HG02852 (cell line): ENCODE data around the gene LPIN3.

Source experiments
- ATAC-seq: cut with Tn5 transposase; IDR thresholded peaks from one replicate; pipeline ENCODE4 v1.9.1; 2021; ENCODE audit warnings: mild to moderate bottlenecking, moderate library complexity; ENCODE audit not compliant: unreplicated experiment

LPIN3 gene

DNA sequence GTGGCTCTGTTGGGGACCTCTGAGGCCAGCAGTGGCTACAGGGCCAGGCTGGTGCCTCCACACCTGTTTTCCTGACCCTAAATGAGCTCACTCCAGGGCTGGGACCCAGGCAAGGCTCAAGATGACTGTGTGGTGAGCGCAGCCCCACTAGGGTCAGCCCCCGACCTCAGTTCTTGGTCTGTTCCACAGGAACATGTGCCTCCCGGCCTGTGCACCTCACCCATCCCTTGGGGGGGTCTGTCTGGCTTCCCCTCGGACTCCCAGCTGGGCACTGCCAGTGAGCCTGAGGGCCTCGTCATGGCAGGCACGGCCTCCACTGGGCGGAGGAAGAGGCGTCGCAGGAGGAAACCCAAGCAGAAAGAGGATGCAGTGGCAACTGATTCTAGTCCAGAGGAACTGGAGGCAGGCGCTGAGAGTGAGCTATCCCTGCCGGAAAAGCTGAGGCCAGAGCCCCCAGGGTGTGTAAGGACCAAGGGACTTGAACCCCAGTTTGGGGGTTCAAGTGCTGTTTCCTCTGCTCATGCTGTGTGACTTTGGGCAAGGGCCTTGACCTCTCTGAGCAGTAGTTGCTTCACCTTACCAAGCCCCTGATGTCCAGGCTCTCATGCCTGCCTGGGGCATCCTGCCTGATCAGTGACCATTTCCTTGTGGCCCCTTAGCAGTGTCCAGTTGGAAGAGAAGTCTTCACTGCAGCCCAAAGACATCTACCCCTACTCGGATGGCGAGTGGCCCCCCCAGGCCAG, 8.0 kb downstream of the LPIN3 start:
- ATAC-seq, result no peak

- ATAC-seq, result no peak
Observed at GRCh38 chr20:41349266-41349665, 8.6 kb downstream of the LPIN3 start.

GRCh38 chr20:41349943-41350342, 9.3 kb downstream of the LPIN3 start:
- no peak for ATAC-seq

DNA sequence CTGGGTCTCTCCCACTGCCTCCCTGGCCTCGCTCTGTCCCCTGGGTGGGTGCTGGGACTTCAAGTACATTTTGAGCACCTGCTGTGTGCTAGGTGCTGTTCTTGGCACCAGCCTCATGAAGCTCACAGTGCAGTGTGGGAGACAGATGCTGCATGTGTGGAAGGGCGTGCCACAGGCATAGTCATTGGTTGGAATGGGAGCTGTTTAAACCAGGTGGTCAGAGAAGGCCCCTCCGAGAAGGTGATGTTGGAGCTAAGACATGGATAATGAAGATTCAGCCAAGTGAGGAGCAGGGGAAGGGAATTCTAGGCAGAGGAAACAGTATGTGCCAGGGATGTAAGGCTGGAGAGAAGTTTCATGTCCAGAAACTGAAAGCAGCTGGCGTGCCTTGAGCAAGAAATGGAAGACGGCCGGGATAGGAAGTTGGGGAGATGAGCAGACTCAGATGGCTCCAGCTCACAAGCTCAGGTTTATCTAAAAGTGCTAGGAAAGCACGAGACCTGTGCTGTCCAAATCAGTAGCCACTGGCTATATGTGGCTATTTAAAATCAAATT, 9.9 kb downstream of the LPIN3 start:
- no peak for ATAC-seq

- ATAC-seq, result no peak
Observed at GRCh38 chr20:41352106-41352505, 11.5 kb downstream of the LPIN3 start.

DNA sequence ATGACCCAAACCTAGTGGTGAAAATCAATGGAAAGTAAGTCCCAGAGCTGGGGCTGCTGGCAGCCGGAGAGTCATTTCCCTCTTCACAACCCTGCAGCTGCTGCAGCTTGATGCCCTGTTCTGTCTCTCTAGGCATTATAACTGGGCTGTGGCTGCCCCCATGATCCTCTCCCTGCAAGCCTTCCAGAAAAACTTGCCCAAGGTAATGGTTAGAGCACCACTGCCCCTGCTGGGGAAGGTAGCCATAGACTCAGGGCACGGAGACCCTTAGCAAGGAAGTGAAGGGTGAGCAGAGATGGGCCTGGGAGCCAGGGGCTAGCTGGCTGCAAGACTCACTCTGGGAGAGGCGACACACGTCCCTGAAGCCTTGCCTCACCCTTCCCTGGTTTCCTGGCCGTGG, 12.0 kb downstream of the LPIN3 start:
- no peak for ATAC-seq

GRCh38 chr20:41353530-41353929, 12.9 kb downstream of the LPIN3 start:
- no peak for ATAC-seq

- ATAC-seq, result no peak
Observed at GRCh38 chr20:41355192-41355591, 14.6 kb downstream of the LPIN3 start.

GRCh38 chr20:41355598-41356203, 15.1 kb downstream of the LPIN3 start:
- no peak for ATAC-seq

GRCh38 chr20:41356951-41357350, 16.3 kb downstream of the LPIN3 start:
- no peak for ATAC-seq

- no peak for ATAC-seq
Observed at GRCh38 chr20:41357424-41358163, 17.0 kb downstream of the LPIN3 start.

GRCh38 chr20:41358230-41358629, 17.6 kb downstream of the LPIN3 start:
- ATAC-seq, result no peak

DNA sequence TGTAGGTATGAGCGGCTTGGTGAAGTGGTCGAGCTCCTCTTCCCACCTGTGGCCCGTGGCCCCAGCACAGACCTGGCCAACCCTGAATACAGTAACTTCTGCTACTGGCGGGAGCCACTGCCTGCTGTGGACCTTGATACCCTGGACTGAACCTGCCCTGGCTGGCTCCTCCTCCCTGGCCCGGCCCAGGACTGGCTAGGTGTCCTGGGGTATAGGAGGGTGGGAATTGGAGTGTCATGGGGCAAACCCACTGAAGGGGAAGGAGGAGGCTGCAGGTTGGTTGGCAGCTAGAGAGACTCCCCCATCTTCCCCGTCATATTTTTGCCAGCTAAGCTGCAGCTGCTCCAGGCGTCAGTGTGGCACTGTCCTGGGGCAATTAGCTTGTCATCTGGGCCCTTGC, 18.1 kb downstream of the LPIN3 start:
- ATAC-seq, result no peak

DNA sequence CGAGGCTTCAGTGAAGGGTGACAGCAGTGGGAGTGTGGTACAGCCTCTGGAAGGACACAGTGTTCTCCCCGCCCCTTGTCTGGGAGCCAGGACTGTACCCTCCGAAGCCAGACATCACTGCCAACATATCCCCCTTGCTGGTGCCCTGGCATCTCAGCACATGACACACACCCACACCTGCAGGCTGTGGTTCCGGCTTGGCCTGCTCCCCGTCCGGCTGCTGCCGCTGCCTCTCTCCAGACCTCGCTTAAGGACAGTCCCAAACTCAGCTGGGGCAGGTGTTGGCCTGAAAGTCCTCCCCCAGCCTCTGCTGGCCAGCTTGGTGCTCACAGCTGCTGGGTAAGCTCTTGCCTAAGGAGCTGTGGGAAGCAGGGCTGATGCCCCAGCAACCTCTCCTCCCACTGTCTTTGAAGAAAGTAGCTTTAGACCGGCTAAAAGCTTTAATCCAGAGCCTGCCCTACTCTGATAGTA, 19.0 kb downstream of the LPIN3 start:
- no peak for ATAC-seq

GRCh38 chr20:41360831-41361756, 20.5 kb downstream of the LPIN3 start:
- ATAC-seq, result no peak

DNA sequence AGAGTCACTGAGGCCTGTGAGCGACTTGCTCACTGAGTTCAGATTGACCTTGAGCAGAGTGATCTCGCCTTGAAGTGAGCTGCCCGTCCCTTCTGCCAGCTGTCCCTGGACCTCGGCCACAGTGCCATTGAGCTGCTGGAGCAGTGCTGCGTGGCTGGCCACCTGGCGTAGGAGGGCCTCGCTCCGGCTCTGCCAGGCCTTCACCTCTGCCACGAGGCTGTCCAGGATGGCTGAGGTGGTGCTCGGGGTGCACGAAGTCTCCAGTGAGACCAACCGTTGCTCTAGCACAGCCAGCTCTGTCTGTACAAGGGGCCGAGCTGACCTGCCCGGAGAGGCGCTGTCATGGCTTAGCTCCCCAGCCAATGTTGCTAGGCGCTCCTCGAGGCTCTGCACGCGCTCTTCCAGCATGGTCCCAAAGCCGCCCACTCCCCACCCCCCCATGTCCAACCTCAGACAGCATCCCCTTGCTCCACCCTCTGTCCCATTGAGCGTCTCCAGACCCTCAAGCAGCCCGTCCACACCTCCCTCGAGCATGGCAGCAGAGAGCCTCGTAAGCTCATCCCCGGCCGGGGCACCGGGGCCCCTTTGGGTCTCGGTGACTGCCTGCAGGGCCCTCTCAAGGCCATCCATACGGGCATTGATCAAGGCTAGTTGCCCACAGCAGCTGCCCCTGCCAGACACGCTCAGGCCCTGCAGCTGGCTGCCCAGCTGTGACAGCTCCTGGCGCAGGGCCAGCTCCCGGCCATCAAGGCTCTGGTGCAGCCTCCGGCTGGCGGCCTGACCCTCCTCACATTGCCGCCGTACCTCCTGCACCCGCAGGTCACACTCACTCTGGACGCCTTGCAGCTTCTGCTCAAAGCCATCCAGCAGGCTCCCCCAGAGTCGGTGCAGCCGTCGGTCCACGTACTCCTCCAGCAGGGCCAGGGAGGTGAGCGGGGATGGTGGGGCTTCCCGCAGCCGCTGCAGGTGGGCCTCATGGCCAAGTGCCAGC, 21.4 kb downstream of the LPIN3 start:
- no peak for ATAC-seq

- ATAC-seq, result no peak
Observed at GRCh38 chr20:41362748-41363140, 22.1 kb downstream of the LPIN3 start.

- ATAC-seq, result no peak
Observed at GRCh38 chr20:41363601-41364000, 23.0 kb downstream of the LPIN3 start.

GRCh38 chr20:41364236-41364855, 23.7 kb downstream of the LPIN3 start:
- no peak for ATAC-seq
